Iris pigment epithelial cell (primary cell): Measurements from ENCODE around the gene TTC7B.
"Not testable (repeated sequence)": the region's sequence is repeated elsewhere in the genome, so short reads cannot be mapped to it uniquely, and the experiment has no call there.

Source experiments
- DNase-seq: peaks from one replicate; pipeline ENCODE4 v3.0.0-alpha.2; 2011; ENCODE audit warnings: low read depth

TTC7B gene

DNA sequence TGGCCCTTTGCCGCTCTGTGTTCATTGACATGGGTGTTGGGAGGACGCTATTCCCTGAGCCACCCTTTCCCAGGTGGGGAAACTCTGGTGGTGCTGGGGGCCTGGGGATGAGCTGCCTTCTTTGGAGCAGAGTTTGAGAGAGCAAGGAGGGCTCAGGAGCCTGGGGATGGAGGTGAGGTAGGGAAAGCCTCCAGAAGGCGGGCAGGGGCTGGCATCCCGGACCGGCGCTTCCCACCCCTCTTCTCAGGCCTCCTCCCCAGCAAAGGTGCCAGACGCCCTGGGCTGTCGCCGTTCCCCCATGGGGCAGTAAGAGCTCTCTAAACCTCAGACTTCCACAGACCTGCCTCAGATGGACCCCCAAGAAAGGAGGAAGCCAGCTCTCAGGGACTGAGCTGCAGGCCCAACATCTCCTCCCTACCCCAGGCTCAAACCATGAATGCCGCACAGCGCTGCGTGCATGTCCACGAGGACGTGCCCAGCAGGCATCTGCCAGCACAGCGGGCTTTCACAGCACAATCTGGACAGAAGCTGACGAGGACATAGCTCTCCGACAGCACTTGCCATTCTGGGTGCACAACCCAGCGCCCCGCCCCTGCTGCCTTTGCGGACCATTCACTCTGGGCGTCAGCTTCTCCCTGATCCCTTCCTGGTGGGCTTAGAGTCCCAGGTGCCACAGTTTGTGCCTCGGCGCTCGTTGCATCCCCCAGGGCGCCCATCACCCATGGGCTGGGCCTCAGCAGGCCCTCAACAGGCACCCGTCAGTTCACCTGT lies 14.9 kb upstream of the TTC7B start:
- DNase-seq, result no peak

DNA sequence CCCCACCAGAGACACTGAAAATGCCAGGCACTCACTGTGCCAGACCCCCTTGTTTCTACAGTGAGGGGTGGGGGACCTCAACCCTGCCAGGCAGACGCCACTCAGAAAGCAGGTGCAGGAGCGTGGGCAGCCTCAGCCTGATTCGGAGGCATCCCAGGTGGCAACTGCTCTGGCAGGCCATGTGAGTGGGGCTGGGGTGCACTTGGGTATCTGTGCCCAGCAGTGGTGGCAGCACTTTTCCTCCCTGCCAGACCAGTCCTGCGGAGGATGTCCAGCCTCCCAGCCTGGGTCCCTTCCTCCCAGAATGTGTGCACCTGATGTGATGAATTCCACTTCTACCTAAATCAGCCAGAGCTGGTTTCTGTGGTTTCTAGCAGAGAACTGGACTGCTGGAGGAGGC lies 13.4 kb upstream of the TTC7B start:
- DNase-seq, result no peak

DNA sequence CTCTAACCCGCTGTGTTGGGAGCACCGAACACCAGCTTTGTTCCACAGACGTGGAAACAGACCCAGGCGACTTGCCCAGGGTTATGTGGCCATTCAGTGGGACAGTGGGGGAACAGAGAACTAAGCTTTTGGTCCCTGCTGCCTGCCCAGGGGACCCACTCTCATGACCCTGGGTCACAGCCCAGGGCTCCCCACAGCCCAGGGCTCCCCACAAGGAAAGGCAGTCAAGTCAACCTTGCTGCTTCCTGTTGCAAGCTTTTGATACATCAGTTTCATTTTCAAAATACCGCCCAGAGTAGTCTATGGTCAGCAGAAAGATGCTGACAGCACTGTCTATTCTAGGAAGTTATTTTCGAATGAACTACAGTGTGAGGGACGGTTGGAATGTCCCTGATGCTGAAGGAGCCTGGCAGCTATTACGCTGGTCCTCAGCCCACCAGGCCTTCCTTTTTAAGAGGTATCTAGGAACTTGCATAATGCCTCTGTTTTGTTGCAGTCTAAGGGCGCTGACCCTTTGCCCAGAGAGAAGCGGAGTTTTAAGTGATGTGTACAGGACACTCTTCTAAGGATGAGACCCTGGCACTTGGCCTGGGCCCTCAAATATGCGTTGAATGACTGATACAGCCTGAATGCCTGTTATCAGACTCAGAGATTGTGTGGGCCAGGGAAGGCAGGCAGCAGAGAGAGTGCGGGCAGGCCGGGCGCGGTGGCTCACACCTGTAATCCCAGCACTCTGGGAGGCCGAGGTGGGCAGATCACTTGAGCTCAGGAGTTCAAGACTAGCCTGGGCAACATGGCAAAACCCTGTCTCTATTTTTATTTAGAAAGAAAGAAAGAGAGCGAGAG lies 12.6 kb upstream of the TTC7B start:
- DNase-seq, result no peak

DNA sequence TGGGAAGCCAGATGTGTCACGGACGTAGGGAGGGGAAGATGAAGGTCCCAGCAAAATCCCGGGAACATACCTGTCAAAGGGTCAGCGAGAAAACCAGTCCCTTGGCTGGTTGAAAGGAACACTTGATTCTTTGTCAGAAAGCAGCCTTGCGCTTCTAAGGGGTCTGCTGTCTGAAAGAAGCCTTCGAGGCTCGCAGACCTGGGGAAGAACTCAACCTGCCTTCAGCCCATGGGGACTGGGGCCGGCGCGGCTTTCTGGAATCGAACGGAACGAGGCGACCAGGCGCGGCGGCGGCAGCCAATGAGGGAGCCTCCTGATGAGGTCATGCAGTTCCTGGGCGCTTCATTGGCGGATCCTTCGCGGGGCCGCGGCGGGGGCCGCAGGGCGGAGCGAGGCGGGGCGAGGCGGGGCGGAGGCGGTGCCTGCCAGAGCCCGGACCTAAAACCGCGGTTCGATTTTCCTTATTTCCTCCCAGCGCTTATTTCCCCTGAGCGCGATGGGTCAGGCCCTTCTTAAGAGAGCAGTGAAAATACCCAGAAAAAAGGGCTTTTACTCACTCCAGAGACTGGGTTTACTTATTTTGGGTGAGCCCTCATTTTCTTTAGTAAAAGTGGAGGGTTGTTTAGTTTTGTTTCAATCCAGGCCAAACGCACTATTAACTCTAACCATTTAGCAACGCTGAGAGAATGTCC lies 11.8 kb upstream of the TTC7B start:
- DNase-seq, result peak; percentile 86

DNA sequence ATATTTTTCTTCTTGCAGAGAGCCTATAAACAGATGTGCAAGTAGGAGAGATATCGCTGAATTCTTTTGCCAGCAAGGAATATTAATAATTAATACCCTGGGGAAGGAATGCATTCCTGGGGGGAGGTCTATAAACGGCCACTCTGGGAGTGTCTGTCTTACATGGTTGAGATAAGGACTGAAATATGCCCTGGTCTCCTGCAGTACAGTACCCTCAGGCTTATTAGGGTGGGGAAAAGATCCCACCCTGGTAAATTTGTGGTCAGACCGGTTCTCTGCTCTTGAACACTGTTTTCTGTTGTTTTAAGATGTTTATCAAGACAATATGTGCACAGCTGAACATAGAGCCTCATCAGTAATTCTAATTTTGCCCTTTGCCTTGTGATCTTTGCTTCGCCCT lies 7.3 kb upstream of the TTC7B start:
- DNase-seq, result not testable (repeated sequence)

DNA sequence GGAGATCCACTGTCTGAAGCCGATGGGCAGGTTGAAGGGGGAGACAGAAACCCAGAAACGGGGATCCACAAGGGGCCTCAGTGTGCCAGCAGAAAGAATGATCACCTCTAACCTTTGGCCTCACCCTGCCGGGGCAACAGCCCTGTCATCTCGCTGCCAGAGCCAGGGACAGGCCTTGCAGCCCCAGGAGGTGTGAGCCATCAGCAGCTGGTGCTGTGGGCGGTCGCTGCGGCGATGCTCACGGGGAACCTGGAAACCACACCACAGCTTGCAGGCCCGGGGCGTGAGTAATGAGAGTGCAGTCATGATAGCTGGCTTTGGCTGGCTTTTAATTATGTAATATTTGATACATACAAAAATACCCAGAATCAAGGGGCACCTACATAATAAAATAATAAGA lies 4.7 kb upstream of the TTC7B start:
- peak; percentile 59 for DNase-seq

DNA sequence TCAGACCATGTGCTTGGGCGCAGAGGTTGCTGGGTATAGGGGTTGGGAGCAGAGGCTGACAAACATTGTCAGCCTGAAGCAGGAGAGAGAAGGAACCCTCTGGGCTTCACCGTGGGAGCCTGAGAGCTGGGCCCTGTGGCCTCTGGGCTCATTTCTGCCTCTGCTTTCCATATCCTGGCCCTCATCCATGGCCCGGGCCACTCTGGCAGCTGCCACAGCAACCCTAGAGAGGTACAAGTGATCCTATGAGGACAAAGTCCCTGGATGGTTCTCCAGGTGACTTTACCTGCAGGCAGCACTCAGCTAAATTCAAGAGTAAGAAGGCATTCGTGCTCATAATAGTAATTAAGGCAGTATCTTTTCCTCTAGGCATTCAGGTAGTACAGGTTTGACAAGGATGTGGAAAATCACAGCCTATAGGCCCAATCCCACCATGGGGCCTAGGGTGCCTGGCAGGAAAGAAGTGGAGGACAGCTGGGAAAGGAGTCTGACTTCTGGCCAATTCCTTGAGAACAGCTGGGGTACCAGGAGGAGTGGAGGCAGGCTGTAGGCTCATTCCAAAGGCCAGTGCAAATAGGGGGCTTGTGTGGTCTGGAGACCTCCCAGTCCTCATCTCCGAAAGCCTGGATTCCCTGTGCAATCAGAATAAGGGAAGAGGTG lies 3.6 kb upstream of the TTC7B start:
- DNase-seq, result no peak

DNA sequence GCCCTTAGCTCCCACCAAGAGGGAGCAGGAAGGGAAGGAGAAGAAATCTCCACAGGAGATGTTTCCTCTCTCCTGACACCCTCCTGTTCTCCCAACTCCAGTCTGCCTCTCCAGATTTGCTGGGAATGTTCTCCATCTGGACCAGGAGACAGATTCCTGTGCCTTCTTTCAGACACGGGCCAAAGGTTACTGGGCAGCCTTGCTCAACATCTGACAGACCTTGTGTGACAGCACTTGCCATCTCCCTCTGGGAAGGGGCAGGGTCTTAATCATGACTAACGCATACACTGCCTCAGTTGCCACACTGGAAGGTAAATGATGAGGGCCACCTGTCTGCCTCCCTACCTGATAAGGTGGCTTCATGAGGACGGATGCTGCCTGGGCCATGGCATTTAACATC lies 2.5 kb upstream of the TTC7B start:
- no peak for DNase-seq

DNA sequence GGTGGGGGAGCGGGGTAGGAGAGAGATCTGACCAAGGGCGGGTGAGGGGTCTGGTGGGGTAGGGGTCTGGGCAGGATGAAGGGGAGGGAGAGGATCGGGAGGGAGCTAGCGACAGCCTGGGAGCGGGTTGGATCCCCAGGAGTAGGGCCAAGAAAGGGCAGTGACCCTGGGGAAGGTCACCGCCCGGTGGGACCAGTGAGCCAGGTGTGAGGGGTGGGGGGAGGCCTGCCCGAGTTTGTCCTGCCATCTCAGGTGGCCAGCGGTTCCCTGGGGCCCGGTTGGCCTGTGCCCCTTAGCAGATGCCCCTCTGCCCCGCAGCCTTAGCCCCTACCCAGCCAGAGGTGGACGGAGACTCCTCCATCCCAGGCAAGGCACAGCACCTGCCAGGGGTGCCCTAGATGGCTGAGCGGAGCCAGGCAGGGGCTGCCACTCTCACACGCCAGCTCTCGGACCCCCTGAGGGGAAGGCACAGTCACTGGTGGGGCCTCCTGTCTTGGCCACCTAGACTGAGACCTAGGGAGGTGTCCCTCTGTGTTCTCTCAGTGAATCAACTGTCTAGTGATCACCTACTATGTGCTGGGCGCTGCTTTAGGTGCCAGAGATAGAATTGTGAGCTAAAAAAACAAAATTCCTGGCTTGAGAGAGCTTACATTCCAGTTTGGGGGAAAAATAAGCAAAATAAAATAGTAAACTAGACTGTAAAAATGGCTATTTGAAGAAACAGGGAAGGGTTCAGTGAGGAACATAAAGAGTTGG lies 629 bp upstream of the TTC7B start:
- DNase-seq, result no peak

DNA sequence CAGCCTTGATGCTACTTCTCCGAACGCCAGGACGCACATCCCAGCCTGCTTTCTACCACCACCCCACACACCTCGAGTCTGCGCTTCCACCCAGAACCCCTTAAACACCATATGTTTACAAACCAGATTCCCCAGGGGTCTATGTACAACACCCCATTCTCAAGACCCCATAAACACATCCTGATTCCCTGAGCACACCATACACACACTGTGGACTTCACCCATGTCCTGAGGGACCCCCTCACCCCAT lies 733 bp downstream of the TTC7B start:
- no peak for DNase-seq

DNA sequence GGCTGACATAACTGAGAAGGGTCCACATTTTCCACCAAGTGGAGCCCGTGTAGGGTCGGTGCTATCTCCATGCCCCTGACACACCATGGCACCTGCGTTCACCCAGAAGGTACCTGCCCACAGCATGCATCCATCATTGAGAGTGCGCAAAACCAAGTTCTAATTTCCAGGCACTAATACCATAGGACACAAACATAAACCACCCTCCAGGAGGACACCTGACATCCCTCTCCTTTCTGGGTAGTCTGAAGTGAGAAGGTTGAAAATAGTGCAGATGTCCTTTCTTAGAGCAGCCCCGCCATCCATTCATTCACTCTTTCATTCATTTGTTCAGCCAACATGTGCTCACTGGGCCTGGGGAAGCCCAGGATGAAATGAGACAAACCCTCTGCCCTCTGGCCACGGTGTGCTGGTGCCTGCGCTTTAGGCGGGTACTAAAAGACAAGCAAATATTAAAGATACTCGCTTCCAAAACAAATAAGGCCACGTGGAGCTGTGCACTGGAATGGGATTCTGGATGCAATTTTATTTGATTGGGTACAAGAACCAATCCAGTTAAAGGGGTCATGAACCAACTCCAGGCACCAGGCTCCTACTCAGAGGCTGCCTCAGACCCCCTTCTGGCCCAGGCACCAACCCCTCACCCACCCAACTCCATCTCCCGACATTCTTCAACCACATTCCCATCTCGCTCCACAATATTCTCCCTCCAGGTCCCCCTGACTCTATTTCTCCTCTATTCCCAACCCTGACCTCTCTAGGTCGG lies 1.2 kb downstream of the TTC7B start:
- no peak for DNase-seq

DNA sequence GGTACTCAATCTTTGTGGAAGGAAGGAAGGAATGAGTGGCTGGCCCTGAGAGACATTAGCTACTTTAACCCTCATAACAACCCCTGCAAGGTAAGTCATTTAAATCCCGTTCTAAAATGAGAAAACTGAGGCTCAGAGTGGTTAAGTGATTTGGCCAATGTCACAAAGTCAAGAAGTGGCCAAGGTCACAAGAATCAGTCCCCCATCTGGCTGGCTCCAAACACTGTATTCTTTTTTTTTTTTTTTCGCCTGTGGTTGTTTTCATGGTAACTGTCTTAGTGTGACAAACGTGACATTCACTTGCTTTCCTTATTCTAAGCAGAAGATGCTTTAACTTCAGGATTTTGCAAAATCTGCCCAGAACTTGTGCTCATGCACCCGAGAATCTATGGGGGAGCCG lies 2.8 kb downstream of the TTC7B start:
- no peak for DNase-seq

DNA sequence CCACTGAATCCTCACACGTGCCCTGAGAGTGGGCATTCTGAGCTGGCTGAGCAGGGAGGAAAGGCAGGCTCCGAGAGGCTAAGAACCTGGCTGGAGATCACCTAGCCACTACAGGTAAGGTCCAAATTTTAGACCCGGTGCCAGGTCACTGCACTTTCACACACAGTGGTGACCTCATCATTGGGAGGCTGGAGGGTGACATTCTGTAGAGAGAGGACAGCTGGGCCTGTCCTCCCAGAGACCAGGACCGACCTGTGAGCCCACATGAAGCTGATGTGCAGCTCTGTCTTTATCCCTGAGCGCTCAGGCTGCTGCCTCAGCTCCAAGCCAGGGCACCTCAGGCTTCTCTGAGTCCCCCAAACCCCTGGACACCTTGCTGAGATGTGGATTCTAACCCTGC lies 4.1 kb downstream of the TTC7B start:
- DNase-seq, result no peak

DNA sequence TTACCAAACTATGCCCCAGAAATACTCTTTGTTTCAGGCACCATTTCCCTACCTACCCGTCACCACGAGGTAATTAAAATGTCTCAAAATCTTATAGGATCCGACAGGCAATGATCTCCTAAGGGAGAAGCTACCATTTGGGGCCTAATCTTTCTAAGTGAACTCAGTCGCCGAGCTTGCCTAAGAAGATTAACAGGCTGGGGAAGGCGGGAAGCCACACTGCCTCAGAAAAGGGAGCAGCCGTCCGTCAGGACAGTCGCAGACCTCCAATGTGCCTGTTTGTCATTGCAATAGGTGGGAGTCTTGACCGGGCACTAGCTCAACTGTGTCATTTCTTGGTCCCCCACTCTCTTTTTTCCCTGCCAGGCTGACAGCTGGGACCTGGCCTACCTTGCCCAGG lies 4.6 kb downstream of the TTC7B start:
- DNase-seq, result no peak

DNA sequence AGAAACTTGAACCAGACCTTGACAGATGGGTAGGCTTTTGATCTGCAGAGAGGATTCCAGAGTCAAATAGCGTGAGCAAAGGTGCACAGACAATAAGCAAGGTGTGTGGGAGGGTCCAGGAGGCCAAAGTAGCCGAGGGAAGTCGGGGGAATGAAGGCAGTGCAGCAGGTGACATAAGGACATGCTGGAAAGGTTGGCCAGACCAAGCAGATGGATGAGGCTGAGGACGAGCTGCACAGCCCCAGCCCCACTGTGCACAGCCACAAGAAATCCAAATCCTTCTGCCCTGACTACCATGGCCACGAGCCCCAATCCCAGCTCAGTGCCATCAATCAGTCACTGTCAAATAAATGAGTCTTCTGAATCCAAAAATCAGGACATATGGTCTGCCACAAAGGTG lies 5.4 kb downstream of the TTC7B start:
- DNase-seq, result no peak

DNA sequence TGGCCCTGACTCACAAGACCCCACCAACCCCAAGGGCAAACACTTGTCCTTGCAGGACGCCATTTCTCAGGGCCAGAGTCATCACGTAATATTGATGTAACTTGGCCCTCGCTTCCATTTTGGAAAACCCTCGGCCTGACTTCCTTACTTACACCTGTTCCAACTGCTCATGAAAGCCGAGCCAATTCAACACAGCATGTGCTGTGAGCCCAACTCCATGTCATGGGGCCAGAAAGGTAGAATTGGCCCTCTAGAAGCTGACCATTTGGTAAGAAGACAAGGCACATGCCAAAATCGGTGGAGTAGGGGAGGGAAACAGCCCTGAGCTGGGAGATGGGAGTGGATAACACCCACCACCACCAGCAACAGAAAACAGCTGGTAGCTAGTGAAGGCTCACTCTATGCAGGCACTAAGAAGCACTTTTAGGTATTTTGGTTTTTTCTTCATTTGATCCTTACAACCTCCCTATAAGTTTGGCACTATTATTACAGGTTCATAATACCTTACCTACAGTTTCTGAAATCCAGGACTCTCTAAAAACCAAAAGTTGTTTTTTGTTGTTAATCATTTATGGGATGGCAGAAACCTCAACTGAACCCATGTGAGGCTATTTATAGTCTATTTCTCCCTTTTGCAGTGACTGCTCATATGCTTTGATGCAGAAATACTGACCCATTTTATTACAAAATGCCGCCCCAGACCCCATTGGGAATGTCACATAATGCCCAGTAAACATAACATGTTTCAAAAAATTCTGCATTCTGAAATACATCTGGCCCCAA lies 6.5 kb downstream of the TTC7B start:
- DNase-seq, result no peak

DNA sequence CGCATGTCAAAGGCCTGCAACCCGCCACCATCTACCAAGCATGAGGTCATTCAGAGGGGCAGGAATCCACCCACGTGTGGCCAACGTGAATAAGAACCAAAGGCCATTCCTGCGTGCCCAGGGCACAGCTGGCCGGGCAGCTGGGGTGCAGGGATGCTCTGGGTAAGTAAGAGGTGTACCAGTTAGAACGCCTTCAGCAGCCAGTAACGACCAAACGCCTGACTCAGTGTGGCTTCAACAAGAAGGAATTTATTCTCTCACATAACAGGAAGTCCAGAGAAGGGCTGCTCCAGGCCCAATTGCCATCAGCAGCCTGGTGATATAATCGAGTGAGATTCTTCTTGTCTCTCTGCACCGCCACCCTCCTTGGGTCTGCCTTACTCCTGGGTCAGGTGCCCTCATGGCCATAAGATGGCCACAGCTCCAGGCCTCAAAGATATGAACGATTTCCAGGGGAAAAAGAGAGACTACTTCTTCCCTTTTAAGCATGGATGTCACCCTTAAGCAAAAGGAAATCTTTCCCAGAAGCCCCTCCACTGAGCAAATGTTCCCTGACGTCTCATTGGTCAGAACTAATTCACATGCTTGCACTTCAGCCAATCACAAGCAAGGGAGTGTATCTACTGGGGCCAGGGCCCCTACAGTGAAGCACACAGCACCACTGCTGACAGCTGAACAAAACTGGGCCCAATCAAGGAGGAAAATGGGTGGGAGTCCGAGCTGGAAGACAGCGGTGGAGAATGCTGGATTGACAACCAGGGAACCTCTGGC lies 7.3 kb downstream of the TTC7B start:
- peak; percentile 47 for DNase-seq

DNA sequence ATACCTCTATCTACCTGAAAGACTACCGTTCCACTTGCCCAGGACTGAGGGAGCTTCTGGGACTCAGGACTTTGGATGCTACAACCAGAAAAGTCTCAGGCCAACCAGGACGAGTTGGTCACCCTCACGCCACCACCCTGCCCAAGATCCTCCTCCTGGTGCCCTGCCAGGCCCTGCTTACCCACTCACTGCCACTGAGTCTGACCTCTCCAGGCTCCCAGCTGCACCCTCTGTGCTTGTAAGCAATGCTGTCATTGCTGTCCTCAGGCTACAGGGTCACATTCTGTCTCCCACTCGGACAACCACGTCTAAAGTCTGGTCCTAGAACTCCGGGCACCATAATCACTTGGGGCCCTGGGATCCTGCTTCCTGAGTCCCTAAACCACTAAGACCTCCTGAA lies 9.2 kb downstream of the TTC7B start:
- no peak for DNase-seq

DNA sequence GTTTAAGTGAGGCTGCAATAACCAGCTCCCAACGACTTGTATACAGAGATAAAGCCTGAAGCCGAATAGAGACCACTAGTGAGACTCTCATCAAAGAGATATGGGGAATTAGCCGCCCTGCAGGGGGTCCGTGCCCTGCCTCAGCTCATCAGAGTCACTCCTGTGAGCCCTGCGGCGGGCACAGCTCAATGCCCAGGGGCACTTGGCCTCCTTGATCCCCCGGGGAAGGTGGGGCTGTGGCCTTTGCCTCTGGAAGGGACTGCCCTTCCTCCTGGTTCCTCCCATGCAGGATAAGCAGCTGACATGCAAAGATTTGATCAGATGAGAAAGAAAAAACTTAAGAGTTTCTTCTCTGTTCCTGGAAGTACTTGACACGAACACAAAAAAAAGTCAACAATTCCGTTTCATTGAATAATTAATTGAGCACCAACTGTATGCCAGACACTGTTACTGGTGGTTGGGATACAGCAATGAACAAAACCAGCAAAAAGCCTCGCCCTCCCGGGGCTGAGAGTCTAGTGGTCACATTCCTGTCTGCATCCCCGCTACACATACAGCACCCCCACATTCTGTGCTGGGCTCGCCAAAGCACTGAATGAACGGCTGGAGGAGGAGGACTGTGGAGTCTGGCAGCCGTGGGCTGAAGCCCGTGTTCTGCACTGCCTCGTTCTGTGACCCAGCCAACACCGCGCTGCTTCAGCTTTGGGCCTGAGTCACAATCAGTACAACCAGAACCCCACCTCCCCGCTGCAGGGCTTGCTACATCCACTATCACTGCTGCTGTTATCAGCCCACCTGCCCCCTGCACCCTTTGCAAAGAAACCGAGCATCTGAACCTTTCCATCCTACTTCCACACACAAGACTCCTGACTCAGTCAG lies 10.3 kb downstream of the TTC7B start:
- peak; percentile 21 for DNase-seq
